GM13977 (cell line): ENCODE results near the gene VCAN.

Source experiments
- DNase-seq: peaks from one replicate; pipeline ENCODE4 v3.0.0; 2012; ENCODE audit warnings: low spot score
- in situ Hi-C: fragments of 300-500 bp; cut with MboI; formaldehyde crosslinking; loops from one replicate; pipeline ENCODE4 v1.12.0; 2022; ENCODE audit warnings: low sequenced_read_pairs, low pct_unique_long_range_greater_than_20kb, mixed read lengths, inconsistent platforms; ENCODE audit not compliant: unreplicated experiment
- TF ChIP-seq, protein P1 (sequence below): IDR thresholded peaks from 2 replicates; pipeline ENCODE4 v1.5.1; 2012; ENCODE audit warnings: mild to moderate bottlenecking, control low read depth; ENCODE audit not compliant: insufficient read depth; ENCODE audit errors: extremely low read depth, missing control alignments

Gene VCAN

DNA sequence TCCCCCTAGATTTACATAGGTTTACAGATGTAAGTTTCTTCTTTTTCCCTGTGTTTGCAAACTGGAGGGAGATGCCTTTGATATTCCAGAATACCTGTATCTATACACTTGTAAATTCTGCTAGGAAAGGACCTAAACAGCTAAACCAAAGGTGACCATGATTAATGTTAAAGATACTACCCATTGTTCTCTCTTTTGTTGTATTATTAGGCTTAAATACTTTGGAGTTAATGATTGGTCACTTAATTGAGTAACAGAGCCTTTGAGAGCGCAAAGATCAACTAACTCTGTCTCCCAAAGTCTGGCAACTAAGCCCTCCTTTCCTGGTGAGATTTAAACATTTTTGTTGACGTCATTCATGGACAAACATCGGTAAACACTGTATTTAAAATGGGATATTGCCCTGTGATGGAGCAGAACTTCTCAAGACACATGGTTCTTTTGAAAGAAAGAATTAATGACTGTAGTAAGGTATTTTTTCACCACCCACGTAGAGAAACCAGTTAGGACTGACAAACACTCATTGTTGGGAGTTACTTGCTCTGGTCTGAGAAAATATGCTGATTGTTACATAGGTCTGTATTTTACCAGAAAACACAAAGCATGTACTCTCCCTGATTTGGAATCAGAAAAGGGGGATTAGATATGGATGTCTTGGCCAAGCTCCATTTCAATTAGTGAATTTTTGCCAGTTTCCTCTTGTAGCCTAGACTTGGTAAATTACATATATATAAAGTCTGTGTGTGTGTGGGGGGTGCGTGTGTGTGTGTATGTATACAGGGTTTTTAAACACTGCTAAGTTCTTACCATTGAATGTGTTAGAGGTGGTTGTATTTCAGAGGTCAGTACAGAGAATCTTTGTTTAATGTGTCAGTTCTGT lies 4.6 kb downstream of the VCAN start:
- TF ChIP-seq, protein P1, sequence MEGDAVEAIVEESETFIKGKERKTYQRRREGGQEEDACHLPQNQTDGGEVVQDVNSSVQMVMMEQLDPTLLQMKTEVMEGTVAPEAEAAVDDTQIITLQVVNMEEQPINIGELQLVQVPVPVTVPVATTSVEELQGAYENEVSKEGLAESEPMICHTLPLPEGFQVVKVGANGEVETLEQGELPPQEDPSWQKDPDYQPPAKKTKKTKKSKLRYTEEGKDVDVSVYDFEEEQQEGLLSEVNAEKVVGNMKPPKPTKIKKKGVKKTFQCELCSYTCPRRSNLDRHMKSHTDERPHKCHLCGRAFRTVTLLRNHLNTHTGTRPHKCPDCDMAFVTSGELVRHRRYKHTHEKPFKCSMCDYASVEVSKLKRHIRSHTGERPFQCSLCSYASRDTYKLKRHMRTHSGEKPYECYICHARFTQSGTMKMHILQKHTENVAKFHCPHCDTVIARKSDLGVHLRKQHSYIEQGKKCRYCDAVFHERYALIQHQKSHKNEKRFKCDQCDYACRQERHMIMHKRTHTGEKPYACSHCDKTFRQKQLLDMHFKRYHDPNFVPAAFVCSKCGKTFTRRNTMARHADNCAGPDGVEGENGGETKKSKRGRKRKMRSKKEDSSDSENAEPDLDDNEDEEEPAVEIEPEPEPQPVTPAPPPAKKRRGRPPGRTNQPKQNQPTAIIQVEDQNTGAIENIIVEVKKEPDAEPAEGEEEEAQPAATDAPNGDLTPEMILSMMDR = no peak
- no peak for DNase-seq
- in situ Hi-C loops = no loop called here

DNA sequence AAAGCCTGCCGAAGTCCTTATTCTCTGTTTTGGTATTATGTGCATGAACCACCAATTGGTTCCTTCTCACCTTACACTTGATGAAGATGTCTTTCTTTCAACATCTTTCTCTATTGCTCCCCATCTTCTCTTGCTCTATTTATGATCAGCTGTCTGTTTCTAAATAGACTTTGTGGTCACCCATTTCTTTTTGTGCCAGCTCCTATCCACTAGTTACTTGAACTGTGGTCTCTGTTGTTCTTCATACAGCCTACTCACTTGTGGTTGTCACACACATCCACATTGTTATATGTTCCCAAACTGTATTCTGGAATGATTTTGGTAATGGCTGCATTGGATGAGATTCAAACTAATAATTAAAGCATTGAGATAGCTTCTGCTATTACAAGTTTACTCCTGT lies 11.4 kb downstream of the VCAN start:
- in situ Hi-C loops = no loop called here
- DNase-seq = no peak
- TF ChIP-seq, protein P1 = no peak

DNA sequence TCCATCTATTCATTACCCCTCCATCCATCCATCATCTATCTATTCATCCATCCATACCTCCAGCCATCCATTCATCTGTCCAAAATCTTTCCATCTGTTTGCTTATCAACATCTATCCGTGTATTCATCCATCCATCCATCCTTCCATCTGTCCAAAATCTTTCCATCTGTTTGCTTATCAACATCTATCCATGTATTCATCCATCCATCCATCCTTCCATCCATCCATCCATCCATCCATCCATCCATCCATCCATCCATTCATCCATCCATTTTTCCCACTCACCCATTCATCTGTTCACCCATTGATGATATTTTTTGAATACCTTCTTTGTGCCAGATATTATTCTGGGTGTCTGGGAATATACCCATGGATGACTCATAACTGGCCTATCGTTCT lies 12.8 kb downstream of the VCAN start:
- in situ Hi-C loops = no loop called here
- DNase-seq = no peak
- TF ChIP-seq, protein P1 = no peak

DNA sequence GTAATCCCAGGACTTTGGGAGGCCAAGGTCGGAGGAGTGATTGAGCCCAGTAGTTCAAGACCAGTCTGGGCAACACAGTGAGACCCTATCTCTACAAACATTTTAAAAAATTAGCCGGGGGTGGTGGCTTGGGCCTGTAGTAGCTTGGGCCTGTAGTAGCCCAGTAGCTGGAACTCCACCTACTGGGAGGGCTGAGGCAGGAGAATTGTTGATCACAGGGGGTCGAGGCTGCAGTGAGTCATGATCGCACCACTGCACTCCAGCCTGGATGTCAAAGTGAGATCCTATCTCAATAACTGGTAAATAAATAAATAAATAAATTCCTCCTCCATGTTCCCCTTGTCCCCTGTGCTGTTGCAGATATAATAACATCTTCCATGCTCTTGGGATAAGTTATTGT lies 14.3 kb downstream of the VCAN start:
- in situ Hi-C loops = no loop called here
- TF ChIP-seq, protein P1 = no peak
- DNase-seq = no peak

DNA sequence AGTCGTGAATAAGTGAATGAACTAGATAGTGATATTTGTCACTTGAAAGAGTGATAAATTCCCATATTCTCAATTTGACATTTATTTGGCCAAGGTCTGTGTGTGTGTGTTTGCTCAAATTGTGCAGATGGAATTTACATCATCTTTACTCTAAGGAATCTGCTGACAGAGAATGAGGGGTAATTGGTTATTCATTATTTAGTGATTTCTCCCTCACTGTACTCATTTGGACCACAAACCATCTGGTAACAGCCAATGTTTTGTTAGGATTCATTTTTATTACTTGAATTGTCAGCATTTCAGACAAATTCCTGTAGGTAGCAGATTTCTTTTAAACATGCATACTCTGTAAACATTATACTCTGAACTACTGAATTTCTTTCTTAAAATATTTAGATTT lies 15.6 kb downstream of the VCAN start:
- no peak for DNase-seq
- in situ Hi-C loops = no loop called here
- TF ChIP-seq, protein P1 = no peak

DNA sequence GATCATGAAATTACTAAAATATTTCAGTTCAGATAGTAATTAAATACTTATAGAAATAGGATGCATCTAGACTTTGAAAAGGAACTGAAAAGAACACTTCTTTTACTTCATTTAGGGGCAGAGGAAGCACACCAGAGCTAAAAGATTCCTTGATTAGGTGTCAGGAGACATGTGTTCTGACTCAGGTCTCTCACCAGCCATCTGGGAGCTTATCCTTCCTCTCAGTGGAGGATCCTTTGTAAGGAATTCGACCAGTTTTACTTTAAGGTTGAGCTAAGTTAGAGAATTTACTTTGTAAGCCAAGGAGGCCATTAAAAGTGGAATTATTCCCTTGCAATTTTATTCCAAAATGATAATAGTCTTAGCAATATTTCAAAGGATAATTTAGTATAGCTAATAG lies 16.7 kb downstream of the VCAN start:
- in situ Hi-C loops = no loop called here
- no peak for DNase-seq
- TF ChIP-seq, protein P1 = no peak
